ENCODE results near the gene USP30.

The USP30 gene

DNA sequence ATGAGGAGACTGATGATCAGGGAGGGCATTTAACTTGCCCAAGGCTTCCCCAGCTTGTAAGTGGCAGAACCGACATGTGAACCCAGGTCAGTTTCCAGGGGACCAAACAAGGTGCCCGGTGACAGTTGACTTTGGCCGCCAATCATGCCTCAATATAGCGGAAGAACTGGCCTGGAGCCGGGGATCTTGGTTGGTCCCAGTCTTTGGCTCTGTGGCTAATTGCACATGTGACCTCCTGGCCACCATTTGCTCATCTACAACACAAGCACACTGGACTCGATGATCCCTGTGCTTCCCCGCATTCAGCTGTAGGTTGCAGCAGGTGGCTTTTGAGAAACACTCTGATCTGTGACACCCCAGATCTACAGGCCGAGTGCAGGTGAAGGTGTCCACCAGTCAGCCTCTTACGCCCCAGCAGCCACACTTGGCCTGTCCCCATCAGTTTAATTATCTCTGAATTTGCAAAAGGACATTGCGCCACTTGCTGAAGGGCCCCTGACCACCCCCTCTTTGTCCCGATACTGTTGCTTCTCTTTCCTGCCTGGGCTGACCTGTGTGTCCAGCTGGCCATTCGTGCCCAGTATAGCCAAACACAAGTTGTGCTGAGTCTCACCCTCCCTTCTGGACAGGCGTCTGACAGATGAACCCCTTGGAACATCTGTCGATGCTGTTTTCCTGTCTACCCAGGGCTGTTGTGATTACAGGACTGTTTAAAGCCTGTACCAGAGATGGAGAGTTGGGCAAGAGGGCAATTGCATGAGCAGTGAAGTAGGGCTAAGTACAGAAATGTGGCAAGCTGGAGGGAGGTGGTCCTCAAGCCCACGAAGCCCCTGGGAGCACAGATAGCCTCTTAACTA, 78.1 kb downstream of the USP30 start:
- no peak for DNase-seq

DNA sequence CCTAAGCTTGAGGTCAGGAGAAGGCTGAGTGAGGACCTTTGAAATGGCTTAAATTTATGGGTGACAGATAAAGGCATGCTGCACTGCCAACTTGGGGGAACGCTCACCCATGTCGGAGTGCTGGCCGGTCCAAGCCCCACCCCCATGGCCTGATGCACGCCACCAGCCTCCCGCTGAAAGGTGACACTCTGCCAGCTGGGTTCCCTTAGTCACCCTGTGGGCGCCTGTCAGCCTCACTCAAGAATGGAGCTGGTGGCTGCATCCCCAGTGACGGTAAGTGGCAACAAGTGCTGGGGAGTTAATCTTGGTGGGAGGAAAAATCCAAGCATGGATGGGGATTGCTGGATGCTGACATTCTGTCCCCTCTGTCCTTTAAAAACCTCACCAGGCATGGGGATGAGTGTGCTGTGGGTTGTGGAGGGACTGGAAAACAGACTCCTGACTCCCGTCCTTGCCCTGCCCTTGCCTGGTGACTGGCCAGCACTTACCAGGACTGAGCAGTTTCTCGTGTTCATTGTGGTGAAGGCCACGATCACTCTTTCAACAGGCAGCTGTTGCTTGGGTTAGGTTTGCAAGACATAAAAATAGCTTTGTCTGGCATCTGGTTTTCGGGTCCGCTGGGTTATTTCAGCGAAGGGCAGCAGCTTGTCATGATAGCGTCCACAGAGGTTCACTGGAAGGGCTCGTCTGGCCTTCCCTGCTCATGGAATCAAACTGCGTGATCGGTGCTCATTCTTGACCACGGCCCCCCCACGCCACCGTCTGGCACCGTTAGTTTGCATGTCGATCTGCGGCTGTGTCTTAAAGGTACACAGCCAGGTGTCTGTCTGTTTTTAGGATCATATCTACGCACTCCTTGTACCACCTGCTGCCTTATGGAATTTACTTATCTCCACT, 79.0 kb downstream of the USP30 start:
- DNase-seq = peak; percentile 11

DNA sequence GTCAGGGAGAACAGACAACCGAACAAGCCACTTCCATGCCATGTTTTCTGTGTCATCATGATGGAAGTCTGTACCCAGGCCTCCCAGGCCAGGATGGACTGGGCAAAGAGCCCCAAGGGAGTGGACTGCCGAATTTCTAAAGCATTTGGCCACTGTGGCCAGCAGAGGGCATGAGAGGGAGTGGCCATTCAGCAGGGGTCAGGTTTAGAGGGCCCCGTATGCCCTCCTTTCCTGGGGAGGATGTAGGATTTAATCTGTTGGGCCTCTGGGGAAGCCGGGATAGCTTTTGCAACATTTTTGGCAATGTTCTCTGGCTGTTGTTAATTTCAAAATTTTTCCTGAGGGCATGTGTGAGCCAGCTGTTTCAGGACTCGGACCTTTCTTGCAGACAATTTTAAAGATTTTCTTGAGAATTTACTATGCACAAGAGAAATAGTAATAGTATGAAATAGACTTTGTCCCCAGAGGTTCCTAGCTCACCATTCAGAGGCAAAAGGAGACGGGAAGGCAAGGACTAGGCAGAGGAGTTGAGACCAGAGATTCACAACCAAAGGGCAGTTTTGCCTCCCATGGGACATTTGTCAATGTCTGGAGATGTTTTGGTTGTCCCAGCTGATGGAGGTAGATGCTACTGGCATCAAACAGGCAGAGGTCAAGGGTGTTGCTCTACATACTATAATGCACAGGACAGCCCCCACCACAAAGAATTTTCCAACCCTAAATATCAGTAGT, 82.0 kb downstream of the USP30 start:
- no peak for DNase-seq

DNA sequence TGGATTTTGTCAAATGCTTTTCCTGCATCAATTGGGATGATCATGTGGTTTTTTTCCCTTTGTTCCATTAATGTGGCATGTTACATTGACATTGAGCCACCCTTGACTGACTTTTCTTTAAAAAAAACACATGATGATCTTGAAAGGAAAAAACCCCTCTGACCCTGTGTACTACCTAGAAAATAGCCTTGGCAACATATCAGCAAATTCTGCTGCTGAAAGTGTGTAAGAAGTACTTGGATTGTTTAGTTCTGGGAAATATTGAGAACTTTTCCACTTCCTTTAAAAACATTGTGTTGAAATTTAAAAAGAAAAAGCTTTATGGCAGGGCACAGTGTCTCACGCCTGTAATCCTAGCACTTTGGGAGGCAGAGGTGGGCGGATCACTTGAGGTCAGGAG, 84.7 kb downstream of the USP30 start:
- DNase-seq = no peak

All from NCI-H1092 (cell line).